Transverse colon (tissue), 4 donors: ENCODE data around the gene PTBP1. TPM values are rescaled to one million over a fixed set of nuclear protein-coding genes. Genes with fewer than 3 reads are reported as not detected.

Experiments
- DNase-seq: peaks from one replicate; pipeline ENCODE4 v3.0.0-alpha.2; 2019
- H3K27ac ChIP-seq, 4 donors: fragments of 200-600 bp; sonication (generic); 2 replicates each; pipeline ENCODE4 v1.5.1; 2016 to 2018; ENCODE audit warnings: inconsistent platforms in 4 of 4
- H3K27me3 ChIP-seq: fragments of 200-600 bp; sonication (generic); 2 replicates; pipeline ENCODE4 v1.5.1; 2017; ENCODE audit warnings: inconsistent platforms
- H3K36me3 ChIP-seq, 4 donors: fragments of 200-600 bp; sonication (generic); 2 replicates each; pipeline ENCODE4 v1.5.1; 2017 to 2019; ENCODE audit warnings: inconsistent platforms in 4 of 4
- H3K4me1 ChIP-seq, 4 donors: fragments of 200-600 bp; sonication (generic); 2 replicates each; pipeline ENCODE4 v1.5.1; 2017 to 2020; ENCODE audit warnings: inconsistent platforms in 4 of 4
- H3K4me3 ChIP-seq, 4 donors: fragments of 200-600 bp; sonication (generic); 1 replicate in 1 of 4; 2 replicates in 3 of 4; pipeline versions ENCODE4 v1.5.1 to v1.6.1; 2017 to 2019; ENCODE audit warnings: inconsistent platforms in 4 of 4
- H3K9me3 ChIP-seq, 2 donors: fragments of 200-600 bp; sonication (generic); 2 replicates each; pipeline ENCODE4 v1.5.1; 2017 to 2019; ENCODE audit warnings: inconsistent platforms in 2 of 2
- CTCF ChIP-seq, 5 experiments: fragments of 200-600 bp in 3 of 5; fragments of 450-650 bp in 2 of 5; sonication (generic) in 3 of 5; IDR thresholded peaks; 1 replicate in 2 of 5; 2 replicates in 3 of 5; pipeline ENCODE4 v1.5.1; 2016 to 2017; ENCODE audit warnings: antibody characterized with exemption in 5 of 5, inconsistent platforms in 3 of 5, mild to moderate bottlenecking in 2 of 5, moderate library complexity in 1 of 5
- EP300 ChIP-seq: sonication (generic); formaldehyde crosslinking; IDR thresholded peaks from one replicate; pipeline ENCODE4 v1.6.1; 2017; ENCODE audit warnings: antibody characterized with exemption, low read depth
- POLR2A ChIP-seq: fragments of 450-650 bp; IDR thresholded peaks from one replicate; pipeline ENCODE4 v1.6.1; 2016; ENCODE audit warnings: antibody characterized with exemption, mild to moderate bottlenecking, moderate library complexity
- POLR2AphosphoS5 ChIP-seq, 3 donors: sonication (generic); formaldehyde crosslinking; IDR thresholded peaks; one replicate each; pipeline ENCODE4 v1.6.1; 2016; ENCODE audit warnings: antibody characterized with exemption in 3 of 3
- WGBS, 2 donors: methylation state at CpG; one replicate each; pipeline ENCODE4 v1.1.5; 2018; ENCODE audit warnings: low coverage in 1 of 2; 5-methylcytosine and 5-hydroxymethylcytosine counted together
- in situ Hi-C, 4 donors: fragments of 200-750 bp; cut with MboI; loops; one replicate each; pipeline versions ENCODE4 v1.15.0 to v1.15.1; 2017; ENCODE audit warnings: low sequenced_read_pairs in 3 of 4, low pct_ligation_motif_present in 1 of 4, low pct_unique_long_range_greater_than_20kb in 1 of 4
- intact Hi-C: fragments of 100-400 bp; cut with DNase I; formaldehyde crosslinking; loops from one replicate; pipeline ENCODE4 v1.15.1; 2023; ENCODE audit warnings: low total_unique reads
- total RNA-seq, 4 donors: library from RNA; depleted of rRNA; stranded (reverse); fragments of >200 nt; gene quantifications; one replicate each; pipeline ENCODE4 v1.1.0, GENCODE V29; 2016

Gene PTBP1
- total RNA-seq, 4 donors from 2014 or later, result 145 to 258 (median 194) TPM

- WGBS, 2 donors, result 0 to 9% methylated on average over 2 to 28 of the region's 28 CpGs
- Histone ChIP-seq H3K27me3 (no peaks in the 10 kb centered on the region), H3K27ac (peak overlapping the region; percentile 98 to 100 (median 100)), H3K36me3 (peaks cover 0 to 7% (median 3%) of the 10 kb centered on the region in 4 donors), H3K4me3 (peak overlapping the region; percentile 94 to 99 (median 96)), H3K4me1 (peaks cover 39 to 62% (median 55%) of the 10 kb centered on the region in 4 donors), H3K9me3 (no peaks in the 10 kb centered on the region)
- intact Hi-C loops, result no loop called here
- peak; percentile 37 for DNase-seq
- TF ChIP-seq CTCF (IDR thresholded peaks at IDR 0.05), result no peak
- no peak for TF ChIP-seq POLR2AphosphoS5 (IDR thresholded peaks at IDR 0.05)
- in situ Hi-C loops, result no loop called here
These were observed 2.0 kb downstream of the PTBP1 start for GRCh38 chr19:799076-799881.

GRCh38 chr19:800360-801029 lies 3.2 kb downstream of the PTBP1 start:
- Histone ChIP-seq H3K27ac (peak overlapping the region; percentile 98 to 100 (median 100)), H3K4me1 (peaks cover 39 to 61% (median 55%) of the 10 kb centered on the region in 4 donors), H3K36me3 (peaks cover 0 to 20% (median 16%) of the 10 kb centered on the region in 4 donors), H3K9me3 (no peaks in the 10 kb centered on the region), H3K27me3 (no peaks in the 10 kb centered on the region), H3K4me3 (peak overlapping the region in 2 of 4 donors; percentile 97 to 99)
- TF ChIP-seq POLR2AphosphoS5 (IDR thresholded peaks at IDR 0.05) (peak in 1 of 3 donors; percentile 22), CTCF (IDR thresholded peaks at IDR 0.05) (no peak), EP300 (no peak), POLR2A (peak; percentile 14)
- intact Hi-C loops, result no loop called here
- peak; percentile 61 for DNase-seq
- WGBS, 2 donors, result 23 to 30% methylated on average over 3 to 17 of the region's 17 CpGs
- in situ Hi-C loops, result no loop called here

- peaks cover 39 to 54% (median 51%) of the 10 kb centered on the region in 4 donors for H3K4me1 ChIP-seq
- no peaks in the 10 kb centered on the region for H3K9me3 ChIP-seq
- WGBS, 2 donors, result 37 to 52% methylated on average over 4 to 29 of the region's 29 CpGs
- no peaks in the 10 kb centered on the region for H3K27me3 ChIP-seq
- peak overlapping the region in 2 of 4 donors; percentile 97 to 99 for H3K4me3 ChIP-seq
- DNase-seq, result peak; percentile 60
- intact Hi-C loops (no loop called here), in situ Hi-C loops (no loop called here)
- TF ChIP-seq POLR2A, result no peak
- no peak for TF ChIP-seq EP300
- TF ChIP-seq CTCF (IDR thresholded peaks at IDR 0.05), result no peak
- peak in 1 of 3 donors; percentile 18 for TF ChIP-seq POLR2AphosphoS5 (IDR thresholded peaks at IDR 0.05)
- peaks cover 0 to 27% (median 22%) of the 10 kb centered on the region in 4 donors for H3K36me3 ChIP-seq
- H3K27ac ChIP-seq, result peak overlapping the region; percentile 98 to 100 (median 100)
These were observed 4.0 kb downstream of the PTBP1 start for GRCh38 chr19:801030-801860.
